HG03097 (cell line): ENCODE data around the gene THOC2.
"Not testable (repeated sequence)": the region's sequence is repeated elsewhere in the genome, so short reads cannot be mapped to it uniquely, and the experiment has no call there.

Source experiments
- ATAC-seq: cut with Tn5 transposase; IDR thresholded peaks from one replicate; pipeline ENCODE4 v1.9.1; 2021; ENCODE audit not compliant: unreplicated experiment, low FRiP score

Gene THOC2

GRCh38 chrX:123581586-123581985 lies 151.3 kb downstream of the THOC2 start:
- ATAC-seq: no peak

GRCh38 chrX:123580792-123581191 lies 152.1 kb downstream of the THOC2 start:
- no peak for ATAC-seq

- not testable (repeated sequence) for ATAC-seq
Measured at GRCh38 chrX:123574027-123574426, 158.8 kb downstream of the THOC2 start.

GRCh38 chrX:123570011-123570590 lies 162.8 kb downstream of the THOC2 start:
- no peak for ATAC-seq

- ATAC-seq: no peak
Measured at GRCh38 chrX:123563167-123563566, 169.7 kb downstream of the THOC2 start.

GRCh38 chrX:123562342-123563146 lies 170.3 kb downstream of the THOC2 start:
- ATAC-seq: no peak

- ATAC-seq: no peak
Measured at GRCh38 chrX:123561439-123562215, 171.2 kb downstream of the THOC2 start.

GRCh38 chrX:123550829-123551228 lies 182.0 kb downstream of the THOC2 start:
- ATAC-seq: no peak
